GM12865 (cell line): Measurements from ENCODE around the gene UBE2V1.
A peak's percentile ranks its signal among the peaks of the same experiment; 100 is the strongest.

Source experiments
- DNase-seq: peaks from one replicate; pipeline ENCODE4 v3.0.0; 2010; ENCODE audit warnings: low read depth
- H3K4me3 ChIP-seq: 2 replicates; pipeline ENCODE4 v1.5.1; 2011; ENCODE audit warnings: mild to moderate bottlenecking, low read depth, low read length, control low read depth
- CTCF ChIP-seq: IDR thresholded peaks from 2 replicates; pipeline ENCODE4 v1.5.1; 2011; ENCODE audit warnings: low read length, control low read depth, low read depth, inconsistent platforms; ENCODE audit not compliant: insufficient read depth; ENCODE audit errors: missing control alignments

UBE2V1 gene

GRCh38 chr20:50092436-50092835, 20.5 kb downstream of the UBE2V1 start:
- no peak for TF ChIP-seq CTCF
- DNase-seq: no peak
- H3K4me3 ChIP-seq: no peak overlapping the region

DNA sequence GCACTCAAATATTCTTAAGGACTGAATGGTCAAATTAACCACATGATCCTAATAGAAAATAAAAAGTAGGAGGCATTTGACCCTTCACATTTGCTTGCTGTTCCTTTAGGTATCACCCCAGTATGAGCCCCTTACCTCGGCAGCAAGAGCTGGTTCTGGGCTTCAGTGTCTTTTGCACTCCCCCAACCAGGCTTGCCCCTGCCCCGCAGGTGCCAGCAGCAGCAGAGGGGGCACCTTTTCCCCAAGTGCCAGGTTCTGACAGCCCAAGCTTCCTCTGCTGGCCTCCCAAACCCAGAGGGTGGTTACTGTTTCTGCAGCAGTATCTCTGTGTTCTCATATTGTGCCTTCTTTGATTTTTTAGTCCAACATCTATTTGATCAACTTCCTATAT, 23.2 kb downstream of the UBE2V1 start:
- H3K4me3 ChIP-seq: no peak overlapping the region
- TF ChIP-seq CTCF: no peak
- no peak for DNase-seq

- no peak for TF ChIP-seq CTCF
- no peak overlapping the region for H3K4me3 ChIP-seq
- DNase-seq: no peak
These were observed 23.7 kb downstream of the UBE2V1 start for GRCh38 chr20:50089140-50089786.

DNA sequence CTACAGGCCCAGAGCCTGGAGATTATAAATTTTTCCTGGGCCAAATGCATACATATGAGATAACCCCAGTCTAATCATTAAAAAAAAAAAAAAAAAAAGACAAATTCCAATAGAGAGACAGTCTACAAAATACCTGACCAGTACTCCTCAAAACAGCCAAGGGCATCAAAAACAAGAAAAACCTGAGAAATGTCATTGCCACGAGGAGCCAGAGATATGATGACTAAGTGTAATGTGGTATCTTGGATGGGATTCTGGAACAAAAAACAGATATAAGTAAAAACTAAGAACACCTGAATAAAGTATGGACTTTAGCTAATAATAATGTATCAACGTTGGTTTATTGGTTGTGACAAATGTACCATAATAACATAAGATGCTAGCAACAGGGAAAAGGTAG, 24.9 kb downstream of the UBE2V1 start:
- no peak overlapping the region for H3K4me3 ChIP-seq
- DNase-seq: no peak
- no peak for TF ChIP-seq CTCF

- DNase-seq: peak; percentile 57
- peak; percentile 82 for TF ChIP-seq CTCF
- no peak overlapping the region for H3K4me3 ChIP-seq
These were observed 27.2 kb downstream of the UBE2V1 start for GRCh38 chr20:50085481-50086365.

DNA sequence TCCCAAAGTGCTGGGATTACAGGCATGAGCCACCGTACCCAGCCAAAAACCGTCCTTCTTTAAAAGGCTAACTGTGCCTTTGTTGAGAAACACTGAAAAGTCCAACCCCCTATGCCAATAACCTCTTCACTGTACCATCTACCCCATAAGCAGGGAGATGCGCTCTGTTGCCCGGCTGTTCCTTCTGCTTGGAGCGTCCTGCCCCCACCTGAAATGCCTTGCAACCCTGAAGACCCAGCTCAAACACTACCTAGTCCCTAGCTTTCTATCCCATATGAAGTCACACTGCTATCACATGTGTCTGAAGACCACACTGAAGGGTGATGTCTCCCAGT, 27.8 kb downstream of the UBE2V1 start:
- no peak for TF ChIP-seq CTCF

More for the DNA sequence above, 27.8 kb downstream of the UBE2V1 start:
- no peak overlapping the region for H3K4me3 ChIP-seq
- no peak for DNase-seq
